Stimulated activated CD8-positive, alpha-beta memory T cell treated with anti-CD3 and anti-CD28 coated beads, Interleukin-4, amount 100 ng/mL, for 24 hours (primary cell): ENCODE results near the gene WAPL.

Experiments
- DNase-seq: peaks from one replicate; pipeline ENCODE4 v3.0.0-alpha.2; 2020; ENCODE audit warnings: low read depth

WAPL gene

GRCh38 chr10:86387178-86387794, 134.3 kb downstream of the WAPL start:
- DNase-seq, result no peak

GRCh38 chr10:86385806-86386205, 135.8 kb downstream of the WAPL start:
- DNase-seq, result no peak
